ENCODE results near the gene EGFR.

DNA sequence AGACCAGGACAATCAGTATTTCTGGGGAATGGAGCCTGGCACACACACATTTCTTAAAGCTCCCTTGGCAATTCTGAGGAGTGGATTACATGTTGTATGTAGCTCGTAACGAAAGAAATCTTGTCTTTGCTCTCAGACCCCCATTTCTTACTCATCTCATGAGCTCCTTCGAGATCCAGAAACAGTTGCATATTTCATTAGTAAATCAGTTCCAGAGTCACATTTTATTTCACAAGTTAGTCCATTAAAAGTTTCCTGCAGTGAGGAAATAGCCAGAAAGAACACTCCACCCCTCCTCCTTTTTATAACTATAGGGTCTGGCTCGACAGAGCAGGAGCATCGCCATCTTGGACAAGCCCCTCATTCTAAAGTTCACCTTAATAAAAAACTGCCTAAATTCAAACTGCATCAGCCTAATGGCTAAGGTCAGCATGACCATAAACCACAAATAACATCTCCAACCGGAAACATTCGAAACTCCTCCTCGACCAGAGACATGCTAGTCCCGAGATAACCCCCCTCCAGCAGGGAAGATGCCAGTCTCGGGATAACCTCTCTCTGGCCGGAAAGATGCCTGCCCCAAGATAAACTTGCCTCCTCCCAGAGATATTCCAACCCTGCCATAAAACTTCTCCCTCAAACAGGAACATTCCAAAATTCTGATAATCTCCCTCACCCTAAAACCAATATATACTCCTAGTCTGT is 7.4 kb downstream of the EGFR start:
- TF ChIP-seq EZH2phosphoT487 (conservative IDR thresholded peaks at IDR 0.05; ENCODE audit: low read length) = no peak
- TF ChIP-seq, protein P1, sequence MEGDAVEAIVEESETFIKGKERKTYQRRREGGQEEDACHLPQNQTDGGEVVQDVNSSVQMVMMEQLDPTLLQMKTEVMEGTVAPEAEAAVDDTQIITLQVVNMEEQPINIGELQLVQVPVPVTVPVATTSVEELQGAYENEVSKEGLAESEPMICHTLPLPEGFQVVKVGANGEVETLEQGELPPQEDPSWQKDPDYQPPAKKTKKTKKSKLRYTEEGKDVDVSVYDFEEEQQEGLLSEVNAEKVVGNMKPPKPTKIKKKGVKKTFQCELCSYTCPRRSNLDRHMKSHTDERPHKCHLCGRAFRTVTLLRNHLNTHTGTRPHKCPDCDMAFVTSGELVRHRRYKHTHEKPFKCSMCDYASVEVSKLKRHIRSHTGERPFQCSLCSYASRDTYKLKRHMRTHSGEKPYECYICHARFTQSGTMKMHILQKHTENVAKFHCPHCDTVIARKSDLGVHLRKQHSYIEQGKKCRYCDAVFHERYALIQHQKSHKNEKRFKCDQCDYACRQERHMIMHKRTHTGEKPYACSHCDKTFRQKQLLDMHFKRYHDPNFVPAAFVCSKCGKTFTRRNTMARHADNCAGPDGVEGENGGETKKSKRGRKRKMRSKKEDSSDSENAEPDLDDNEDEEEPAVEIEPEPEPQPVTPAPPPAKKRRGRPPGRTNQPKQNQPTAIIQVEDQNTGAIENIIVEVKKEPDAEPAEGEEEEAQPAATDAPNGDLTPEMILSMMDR (IDR thresholded peaks at IDR 0.05; ENCODE audit: insufficient read depth, low read length, poor library complexity, severe bottlenecking) = no peak
